ENCODE measurements around the gene RPL13. TPM values are rescaled to one million over a fixed set of nuclear protein-coding genes. Genes with fewer than 3 reads are reported as not detected.

Gene RPL13
- total RNA-seq, 1 donor from 2014 or later = 8,204 TPM

DNA sequence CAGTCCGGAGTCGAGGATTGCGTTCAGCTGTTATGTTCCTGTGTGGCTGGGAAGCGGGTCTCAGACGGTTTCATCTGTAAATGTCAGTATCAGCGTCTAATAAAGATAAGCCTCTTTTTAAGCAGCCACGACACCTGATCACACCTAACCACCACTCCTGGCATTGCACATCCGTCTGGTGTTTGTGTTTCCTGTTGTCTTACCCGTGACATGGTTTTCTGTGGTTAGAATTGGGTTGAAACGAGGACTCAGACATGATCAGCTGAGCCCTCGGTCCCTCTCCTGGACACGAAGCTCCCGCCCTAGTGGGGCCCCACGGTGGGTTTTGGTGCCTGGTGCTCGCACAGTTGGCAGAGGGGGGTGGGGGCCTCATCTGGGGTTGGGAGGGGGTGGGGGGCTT is 33.4 kb downstream of the RPL13 start:
- Histone ChIP-seq H3K4me1 (no peaks in the 10 kb centered on the region), H3K36me3 (no peaks in the 10 kb centered on the region), H3K9me3 (no peaks in the 10 kb centered on the region), H3K27me3 (no peaks in the 10 kb centered on the region), H3K27ac (no peak overlapping the region), H3K4me3 (no peak overlapping the region)
- intact Hi-C loops (cut with DNase I) = no loop called here
- no peak for TF ChIP-seq POLR2AphosphoS5 (IDR thresholded peaks at IDR 0.05; ENCODE audit: insufficient read depth in 1 of 2, low read depth in 1 of 2)
- no peak for DNase-seq (ENCODE audit: extremely low spot score in 2 of 2)

DNA sequence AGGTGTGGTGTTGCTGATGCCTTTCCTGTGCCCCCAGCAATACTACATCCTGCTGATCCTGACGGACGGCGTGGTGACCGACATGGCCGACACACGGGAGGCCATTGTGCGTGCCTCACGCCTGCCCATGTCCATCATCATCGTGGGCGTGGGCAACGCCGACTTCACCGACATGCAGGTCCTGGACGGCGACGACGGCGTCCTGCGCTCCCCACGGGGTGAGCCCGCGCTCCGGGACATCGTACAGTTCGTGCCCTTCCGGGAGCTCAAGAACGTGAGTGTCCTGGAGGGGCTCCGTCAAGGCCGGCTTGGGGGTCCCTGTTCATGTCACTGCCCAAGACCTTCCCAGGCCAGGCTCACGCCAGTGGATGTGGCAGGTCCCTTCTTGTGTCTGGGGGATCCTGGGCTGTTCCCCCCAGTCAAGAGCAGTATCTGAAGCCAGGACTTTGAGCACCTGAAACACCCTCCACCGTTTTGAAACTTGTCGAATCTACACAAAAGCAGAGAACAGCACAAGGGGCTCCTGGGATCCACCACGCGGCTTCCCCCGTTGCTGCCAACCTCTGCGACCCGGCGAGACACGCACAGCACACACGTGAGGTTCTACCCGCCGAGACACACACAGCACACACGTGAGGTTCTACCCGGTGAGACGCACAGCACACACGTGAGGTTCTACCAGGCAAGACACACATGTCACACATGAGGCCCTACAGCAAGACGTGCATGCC is 35.0 kb downstream of the RPL13 start:
- no peaks in the 10 kb centered on the region for H3K4me1 ChIP-seq
- H3K4me3 ChIP-seq = no peak overlapping the region
- no peaks in the 10 kb centered on the region for H3K27me3 ChIP-seq
- intact Hi-C loops (cut with DNase I) = no loop called here
- TF ChIP-seq POLR2AphosphoS5 (IDR thresholded peaks at IDR 0.05; ENCODE audit: insufficient read depth in 1 of 2, low read depth in 1 of 2) (no peak), POLR2A (IDR thresholded peaks at IDR 0.05) (no peak)
- TF ChIP-seq, protein P1, sequence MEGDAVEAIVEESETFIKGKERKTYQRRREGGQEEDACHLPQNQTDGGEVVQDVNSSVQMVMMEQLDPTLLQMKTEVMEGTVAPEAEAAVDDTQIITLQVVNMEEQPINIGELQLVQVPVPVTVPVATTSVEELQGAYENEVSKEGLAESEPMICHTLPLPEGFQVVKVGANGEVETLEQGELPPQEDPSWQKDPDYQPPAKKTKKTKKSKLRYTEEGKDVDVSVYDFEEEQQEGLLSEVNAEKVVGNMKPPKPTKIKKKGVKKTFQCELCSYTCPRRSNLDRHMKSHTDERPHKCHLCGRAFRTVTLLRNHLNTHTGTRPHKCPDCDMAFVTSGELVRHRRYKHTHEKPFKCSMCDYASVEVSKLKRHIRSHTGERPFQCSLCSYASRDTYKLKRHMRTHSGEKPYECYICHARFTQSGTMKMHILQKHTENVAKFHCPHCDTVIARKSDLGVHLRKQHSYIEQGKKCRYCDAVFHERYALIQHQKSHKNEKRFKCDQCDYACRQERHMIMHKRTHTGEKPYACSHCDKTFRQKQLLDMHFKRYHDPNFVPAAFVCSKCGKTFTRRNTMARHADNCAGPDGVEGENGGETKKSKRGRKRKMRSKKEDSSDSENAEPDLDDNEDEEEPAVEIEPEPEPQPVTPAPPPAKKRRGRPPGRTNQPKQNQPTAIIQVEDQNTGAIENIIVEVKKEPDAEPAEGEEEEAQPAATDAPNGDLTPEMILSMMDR (IDR thresholded peaks at IDR 0.05) = no peak
- no peak overlapping the region for H3K27ac ChIP-seq
- DNase-seq (ENCODE audit: extremely low spot score in 2 of 2) = no peak
- no peaks in the 10 kb centered on the region for H3K36me3 ChIP-seq
- no peaks in the 10 kb centered on the region for H3K9me3 ChIP-seq

DNA sequence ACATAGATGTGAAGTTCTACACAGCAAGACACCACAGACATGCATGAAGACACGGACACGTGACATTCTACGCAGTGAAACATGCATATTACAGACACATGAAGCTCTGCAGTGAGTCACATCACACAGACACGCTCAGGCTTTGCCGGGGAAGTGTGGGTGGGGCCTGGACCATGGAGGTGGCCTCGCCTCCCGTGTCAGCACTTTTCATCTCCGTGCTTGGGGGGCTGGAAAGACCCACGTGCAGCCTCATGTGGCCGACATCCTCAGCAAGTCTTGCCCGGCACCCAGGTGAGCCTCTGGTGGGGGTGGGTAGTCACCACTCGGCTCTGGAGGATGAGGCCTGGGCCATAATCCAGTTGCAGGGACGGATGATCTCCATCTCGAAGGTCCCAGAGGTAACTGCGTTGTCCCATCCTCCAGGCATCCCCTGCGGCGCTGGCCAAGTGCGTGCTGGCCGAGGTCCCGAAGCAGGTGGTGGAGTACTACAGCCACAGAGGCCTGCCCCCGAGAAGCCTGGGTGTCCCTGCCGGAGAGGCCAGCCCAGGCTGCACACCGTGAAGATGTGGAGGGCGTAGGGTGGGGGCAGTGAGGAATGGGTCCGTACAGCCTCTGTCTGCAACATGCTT is 35.7 kb downstream of the RPL13 start:
- H3K9me3 ChIP-seq = no peaks in the 10 kb centered on the region
- H3K4me3 ChIP-seq = no peak overlapping the region
- DNase-seq (ENCODE audit: extremely low spot score in 2 of 2) = no peak
- no peaks in the 10 kb centered on the region for H3K36me3 ChIP-seq
- intact Hi-C loops (cut with DNase I) = no loop called here
- H3K27ac ChIP-seq = no peak overlapping the region
- no peaks in the 10 kb centered on the region for H3K27me3 ChIP-seq
- TF ChIP-seq POLR2A (IDR thresholded peaks at IDR 0.05) (no peak), POLR2AphosphoS5 (IDR thresholded peaks at IDR 0.05; ENCODE audit: insufficient read depth in 1 of 2, low read depth in 1 of 2) (no peak)
- TF ChIP-seq, protein P1 (IDR thresholded peaks at IDR 0.05) = no peak
- H3K4me1 ChIP-seq = no peaks in the 10 kb centered on the region

DNA sequence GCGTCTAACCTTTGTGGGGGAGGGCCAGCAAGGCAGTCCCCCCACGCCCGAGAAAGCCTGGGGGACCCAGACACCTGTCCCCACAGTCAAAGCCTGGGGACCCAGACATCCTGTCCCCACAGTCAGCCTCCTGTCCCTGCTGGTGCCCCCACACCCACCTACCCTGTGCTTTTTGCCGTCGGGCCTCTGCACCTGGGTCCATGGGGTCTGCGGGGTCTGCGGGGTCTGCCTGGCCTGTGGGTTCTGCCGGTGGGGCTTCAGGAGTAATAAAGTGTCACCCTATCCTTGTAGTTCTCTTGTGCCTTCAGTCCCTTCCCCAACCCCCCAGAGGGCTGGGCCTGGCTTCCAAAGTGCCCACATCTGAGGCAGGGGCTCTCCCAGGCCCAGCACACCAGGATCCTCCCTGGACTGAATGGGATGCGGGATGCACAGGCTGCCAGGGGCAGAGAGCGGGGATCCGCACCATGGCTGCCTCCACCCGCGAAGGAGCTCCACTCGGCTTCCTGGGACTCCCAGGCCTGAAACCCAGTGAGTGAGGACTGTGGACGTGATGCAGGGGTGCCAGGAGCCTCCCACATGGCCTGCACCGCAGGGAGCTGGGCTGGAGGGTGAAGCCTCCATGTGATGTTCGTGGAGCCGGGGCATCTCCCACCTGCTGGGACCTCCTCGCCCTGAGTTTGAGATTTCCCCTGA is 36.6 kb downstream of the RPL13 start:
- no peak overlapping the region for H3K27ac ChIP-seq
- DNase-seq (ENCODE audit: extremely low spot score in 2 of 2) = no peak
- intact Hi-C loops (cut with DNase I) = no loop called here
- no peak for TF ChIP-seq POLR2AphosphoS5 (IDR thresholded peaks at IDR 0.05; ENCODE audit: insufficient read depth in 1 of 2, low read depth in 1 of 2)
- TF ChIP-seq POLR2A (IDR thresholded peaks at IDR 0.05) = no peak
- H3K4me3 ChIP-seq = no peak overlapping the region
- no peaks in the 10 kb centered on the region for H3K36me3 ChIP-seq
- no peaks in the 10 kb centered on the region for H3K27me3 ChIP-seq
- H3K4me1 ChIP-seq = no peaks in the 10 kb centered on the region
- H3K9me3 ChIP-seq = no peaks in the 10 kb centered on the region

DNA sequence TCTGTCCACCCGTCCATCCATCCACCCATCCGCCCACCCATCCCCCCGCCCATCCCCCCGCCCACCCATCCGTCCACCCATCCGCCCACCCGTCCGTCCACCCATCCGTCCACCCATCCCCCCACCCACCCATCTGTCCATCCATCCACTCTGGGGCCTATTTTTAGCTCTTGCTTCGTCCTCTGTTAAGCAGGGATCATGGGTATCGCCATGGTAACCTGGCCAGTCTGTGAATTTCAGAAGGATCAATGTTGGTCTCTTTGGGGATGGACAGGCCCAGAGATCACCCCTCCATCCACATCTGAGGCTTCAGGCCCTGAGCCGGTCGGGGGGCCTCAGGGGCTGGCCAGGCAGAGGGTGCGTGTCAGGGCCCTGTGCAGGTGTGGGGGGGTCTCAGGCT is 37.7 kb downstream of the RPL13 start:
- no peaks in the 10 kb centered on the region for H3K9me3 ChIP-seq
- DNase-seq (ENCODE audit: extremely low spot score in 2 of 2) = no peak
- H3K27me3 ChIP-seq = no peaks in the 10 kb centered on the region
- TF ChIP-seq POLR2AphosphoS5 (IDR thresholded peaks at IDR 0.05; ENCODE audit: insufficient read depth in 1 of 2, low read depth in 1 of 2) = no peak
- no peak for TF ChIP-seq POLR2A (IDR thresholded peaks at IDR 0.05)
- TF ChIP-seq, protein P1 (IDR thresholded peaks at IDR 0.05) = no peak
- H3K36me3 ChIP-seq = no peaks in the 10 kb centered on the region
- peaks cover 9% of the 10 kb centered on the region for H3K4me1 ChIP-seq
- intact Hi-C loops (cut with DNase I) = no loop called here
- no peak overlapping the region for H3K4me3 ChIP-seq
- no peak overlapping the region for H3K27ac ChIP-seq
